GM23338 (cell line): Measurements from ENCODE around the gene PJA1.

Experiments used
- CREB1 ChIP-seq: fragments of 250-450 bp; sonication (Bioruptor Pico); IDR thresholded peaks from 2 replicates; pipeline ENCODE4 v1.5.0; 2020; ENCODE audit warnings: low read depth, mild to moderate bottlenecking, moderate library complexity
- CTCF ChIP-seq, 2 experiments: fragments of 200-600 bp in 1 of 2; sonication (generic) in 1 of 2; conservative IDR thresholded peaks; 2 replicates each; pipeline versions ENCODE4 v1.5.1 to v1.6.1; 2016 to 2017; ENCODE audit warnings: antibody characterized with exemption in 2 of 2, low read depth in 2 of 2, mild to moderate bottlenecking in 2 of 2, moderate library complexity in 1 of 2
- ETS1 ChIP-seq: IDR thresholded peaks from 2 replicates; pipeline ENCODE4 v1.6.1; 2016; ENCODE audit warnings: antibody characterized with exemption
- EZH2 ChIP-seq: fragments of 200-600 bp; sonication (generic); IDR thresholded peaks from one replicate; pipeline ENCODE4 v1.8.0; 2017; ENCODE audit warnings: antibody characterized with exemption, mild to moderate bottlenecking, low read depth; ENCODE audit not compliant: unreplicated experiment
- EZH2phosphoT487 ChIP-seq: fragments of 200-600 bp; sonication (generic); IDR thresholded peaks from one replicate; pipeline ENCODE4 v1.8.1; 2018; ENCODE audit warnings: antibody characterized with exemption; ENCODE audit not compliant: unreplicated experiment
- NANOG ChIP-seq: IDR thresholded peaks from 2 replicates; pipeline ENCODE4 v1.6.1; 2016; ENCODE audit warnings: antibody characterized with exemption, borderline replicate concordance
- POLR2AphosphoS5 ChIP-seq: IDR thresholded peaks from 2 replicates; pipeline ENCODE4 v1.6.1; 2016; ENCODE audit warnings: antibody characterized with exemption, low read depth
- REST ChIP-seq: IDR thresholded peaks from one replicate; pipeline ENCODE4 v1.6.1; 2018; ENCODE audit warnings: antibody characterized with exemption; ENCODE audit not compliant: unreplicated experiment
- ZNF114 ChIP-seq: fragments of 250-450 bp; sonication (Bioruptor Pico); IDR thresholded peaks from 2 replicates; pipeline ENCODE4 v1.5.0; 2020; ENCODE audit warnings: mild to moderate bottlenecking, moderate library complexity

GRCh38 chrX:69145714-69146113 lies 19.5 kb downstream of the PJA1 start:
- no peak for TF ChIP-seq NANOG
- no peak for TF ChIP-seq POLR2AphosphoS5
- TF ChIP-seq CTCF (conservative IDR thresholded peaks at IDR 0.05; ENCODE audit: low read depth in 2 of 2): no peak
- no peak for TF ChIP-seq REST
- TF ChIP-seq EZH2: no peak
- no peak for TF ChIP-seq ZNF114 (CRISPR knock-in tag)
- TF ChIP-seq EZH2phosphoT487: no peak
- no peak for TF ChIP-seq ETS1
- no peak for TF ChIP-seq CREB1 (CRISPR knock-in tag)
